OCI-LY7 (cell line): ENCODE data around the gene FAM181A. TPM values are rescaled to one million over a fixed set of nuclear protein-coding genes. Genes with fewer than 3 reads are reported as not detected.

Experiments used
- BruUV-seq: library from RNA; stranded (reverse); fragments of 400-500 nt; replicated peaks from 2 replicates; lab custom pipeline; 2021; lab: Mats Ljungman, UMichigan
- CTCF ChIA-PET: fragments of 300-600 bp; sonication (Branson Sonifier 250); formaldehyde crosslinking; loops from one replicate; lab custom pipeline; 2022; ENCODE audit warnings: antibody characterized with exemption; ENCODE audit not compliant: unreplicated experiment; lab: Charles Lee
- POLR2A ChIA-PET: fragments of 300-600 bp; sonication (Branson Sonifier 250); formaldehyde crosslinking; loops from one replicate; lab custom pipeline; 2022; ENCODE audit warnings: antibody characterized with exemption; lab: Charles Lee
- DNase-seq: peaks from one replicate; pipeline ENCODE4 v3.0.0-alpha.2; 2015; ENCODE audit warnings: low spot score
- H2AFZ ChIP-seq: fragments of 200-600 bp; sonication (generic), shearing (Covaris generic); 2 replicates; pipeline ENCODE4 v1.6.1; 2014; ENCODE audit warnings: mild to moderate bottlenecking, antibody characterized with exemption, low read length, moderate library complexity
- H3K27ac ChIP-seq: fragments of 200-600 bp; sonication (generic); 2 replicates; pipeline ENCODE4 v1.5.1; 2014; ENCODE audit warnings: mixed run types, low read depth, mild to moderate bottlenecking, moderate library complexity, low read length, inconsistent platforms; ENCODE audit not compliant: poor library complexity, severe bottlenecking
- H3K36me3 ChIP-seq: fragments of 200-600 bp; sonication (generic); 2 replicates; pipeline ENCODE4 v1.6.1; 2014; ENCODE audit warnings: mild to moderate bottlenecking, antibody characterized with exemption, low read length, moderate library complexity, mixed read lengths; ENCODE audit not compliant: insufficient read depth
- H3K4me1 ChIP-seq: fragments of 200-600 bp; sonication (generic); 2 replicates; pipeline ENCODE4 v1.5.1; 2014; ENCODE audit warnings: mild to moderate bottlenecking, low read length; ENCODE audit not compliant: insufficient read depth, poor library complexity, severe bottlenecking
- H3K4me2 ChIP-seq: fragments of 200-600 bp; sonication (generic); 2 replicates; pipeline ENCODE4 v1.6.1; 2014; ENCODE audit warnings: mild to moderate bottlenecking, low read length
- H3K4me3 ChIP-seq: fragments of 200-600 bp; sonication (generic); 2 replicates; pipeline ENCODE4 v1.5.1; 2014; ENCODE audit warnings: mild to moderate bottlenecking, low read depth, low read length; ENCODE audit not compliant: poor library complexity, severe bottlenecking
- H3K79me2 ChIP-seq: fragments of 200-600 bp; sonication (generic); 2 replicates; pipeline ENCODE4 v1.6.1; 2016; ENCODE audit warnings: low read depth, mild to moderate bottlenecking, low read length, moderate library complexity, mixed read lengths; ENCODE audit not compliant: insufficient read depth
- H3K9me2 ChIP-seq: fragments of 200-600 bp; sonication (generic); 2 replicates; pipeline ENCODE4 v1.6.1; 2016; ENCODE audit warnings: mild to moderate bottlenecking, low read length, mixed read lengths; ENCODE audit not compliant: insufficient read depth
- H3K9me3 ChIP-seq: fragments of 200-600 bp; sonication (generic); 2 replicates; pipeline ENCODE4 v1.6.1; 2014; ENCODE audit warnings: mild to moderate bottlenecking, mixed run types, low read length, mixed read lengths
- H4K20me1 ChIP-seq: fragments of 200-600 bp; sonication (generic); 2 replicates; pipeline ENCODE4 v1.6.1; 2014; ENCODE audit warnings: mild to moderate bottlenecking, antibody characterized with exemption, low read length, moderate library complexity, mixed read lengths; ENCODE audit not compliant: insufficient read depth
- CTCF ChIP-seq: fragments of 200-600 bp; sonication (generic); conservative IDR thresholded peaks from 2 replicates; pipeline ENCODE4 v1.5.1; 2014; ENCODE audit warnings: mild to moderate bottlenecking, antibody characterized with exemption, low read length, moderate library complexity, mixed read lengths
- EZH2phosphoT487 ChIP-seq: fragments of 200-600 bp; sonication (generic); IDR thresholded peaks from 2 replicates; pipeline ENCODE4 v1.6.1; 2018; ENCODE audit warnings: low read depth, borderline replicate concordance, mild to moderate bottlenecking, mixed run types, antibody characterized with exemption, low read length, moderate library complexity, mixed read lengths
- intact Hi-C: fragments of 100-400 bp; cut with micrococcal nuclease; formaldehyde crosslinking; loops from one replicate; pipeline ENCODE4 v1.10.0; 2022; ENCODE audit not compliant: unreplicated experiment
- total RNA-seq, 2 experiments: library from RNA; depleted of rRNA in 1 of 2; stranded (reverse); fragments of >200 nt in 1 of 2; shearing (Covaris generic) in 1 of 2; gene quantifications; 2 replicates each; pipeline ENCODE4 v1.2.3, GENCODE V29; 2014 to 2022

Gene FAM181A
- total RNA-seq, 2 experiments from 2014 or later, result not detected

- peak; percentile 81 for DNase-seq
- no peak for TF ChIP-seq EZH2phosphoT487
- peak; percentile 86 for TF ChIP-seq CTCF
- intact Hi-C loops, result loop anchor here (1.0 to 10.0 kb wide), 3 partner anchors 32 to 195 kb away; no protein-coding TSS in a partner anchor
- H3K79me2 ChIP-seq, result no peaks in the 10 kb centered on the region
- H3K4me3 ChIP-seq, result no peak overlapping the region
- H2AFZ ChIP-seq, result no peak overlapping the region
- POLR2A ChIA-PET, result interaction anchor here (0.6 to 1.9 kb wide), 8 partner anchors 16 to 573 kb away, joined by 3 to 7 read pairs (median 4); no protein-coding TSS in a partner anchor
- CTCF ChIA-PET, result interaction anchor here (0.6 to 2.3 kb wide), 14 partner anchors 13 to 415 kb away, joined by 3 to 24 read pairs (median 4); partner anchors contain the start of gene CCDC197
- no peaks in the 10 kb centered on the region for H3K9me2 ChIP-seq
- H3K9me3 ChIP-seq, result no peaks in the 10 kb centered on the region
- H3K4me1 ChIP-seq, result peaks cover 6% of the 10 kb centered on the region
- H3K27ac ChIP-seq, result no peak overlapping the region
- peak overlapping the region; percentile 33; the same call in 1 of the 2 replicates for H3K4me2 ChIP-seq
- peaks cover 39% of the 10 kb centered on the region; the same call in 1 of the 2 replicates for H3K36me3 ChIP-seq
- no TSS peak for BruUV-seq
- no peaks in the 10 kb centered on the region for H4K20me1 ChIP-seq
Observed at GRCh38 chr14:93939304-93940229, 12.4 kb downstream of the FAM181A start.

- ChIA-PET CTCF (interaction anchor here (0.6 to 2.3 kb wide), 7 partner anchors 13 to 63 kb away, joined by 3 to 24 read pairs (median 7); no protein-coding TSS in a partner anchor), POLR2A (interaction anchor here (0.6 to 1.9 kb wide), 6 partner anchors 15 to 61 kb away, joined by 4 to 7 read pairs (median 4); no protein-coding TSS in a partner anchor)
- peaks cover 6% of the 10 kb centered on the region for H3K4me1 ChIP-seq
- no TSS peak for BruUV-seq
- no peak overlapping the region for H3K27ac ChIP-seq
- H3K4me3 ChIP-seq, result no peak overlapping the region
- H2AFZ ChIP-seq, result no peak overlapping the region
- TF ChIP-seq CTCF, result no peak
- TF ChIP-seq EZH2phosphoT487, result no peak
- peaks cover 36% of the 10 kb centered on the region; the same call in 1 of the 2 replicates for H3K36me3 ChIP-seq
- H4K20me1 ChIP-seq, result no peaks in the 10 kb centered on the region
- intact Hi-C loops, result no loop called here
- no peaks in the 10 kb centered on the region for H3K9me3 ChIP-seq
- no peak for DNase-seq
- H3K9me2 ChIP-seq, result no peaks in the 10 kb centered on the region
- H3K4me2 ChIP-seq, result no peak overlapping the region
- no peaks in the 10 kb centered on the region for H3K79me2 ChIP-seq
Observed at GRCh38 chr14:93940437-93940836, 13.3 kb downstream of the FAM181A start.
